Ascending aorta (tissue), 2 donors: ENCODE data around the gene CETP. TPM values are rescaled to one million over a fixed set of nuclear protein-coding genes. Genes with fewer than 3 reads are reported as not detected.

Experiments used
- DNase-seq, 2 donors: peaks; one replicate each; pipeline ENCODE4 v3.0.0-alpha.2; 2019; ENCODE audit warnings: low spot score in 2 of 2
- H3K27ac ChIP-seq, 2 donors: fragments of 200-600 bp; sonication (generic); one replicate each; pipeline ENCODE4 v1.5.1; 2016 to 2017; ENCODE audit warnings: mild to moderate bottlenecking in 1 of 2
- H3K27me3 ChIP-seq: fragments of 200-600 bp; sonication (generic); one replicate; pipeline ENCODE4 v1.5.1; 2017
- H3K36me3 ChIP-seq, 2 donors: fragments of 200-600 bp; sonication (generic); one replicate each; pipeline ENCODE4 v1.5.1; 2016
- H3K4me1 ChIP-seq, 2 donors: fragments of 200-600 bp; sonication (generic); one replicate each; pipeline ENCODE4 v1.5.1; 2016 to 2017; ENCODE audit warnings: mild to moderate bottlenecking in 1 of 2
- H3K4me3 ChIP-seq, 2 donors: fragments of 200-600 bp; sonication (generic); one replicate each; pipeline ENCODE4 v1.5.1; 2016 to 2017; ENCODE audit warnings: mild to moderate bottlenecking in 1 of 2
- H3K9me3 ChIP-seq, 2 donors: fragments of 200-600 bp; sonication (generic); one replicate each; pipeline ENCODE4 v1.5.1; 2016
- intact Hi-C: fragments of 100-400 bp; cut with DNase I; formaldehyde crosslinking; loops from one replicate; pipeline ENCODE4 v1.15.1; 2023
- total RNA-seq: library from RNA; depleted of rRNA; stranded (reverse); fragments of >200 nt; gene quantifications from one replicate; pipeline ENCODE4 v1.1.0, GENCODE V29; 2016
- TF ChIP-seq, protein P1 (sequence below), 3 experiments: fragments of 200-600 bp in 2 of 3; fragments of 450-650 bp in 1 of 3; sonication (generic) in 2 of 3; IDR thresholded peaks; one replicate each; pipeline ENCODE4 v1.5.1; 2016 to 2019; ENCODE audit warnings: antibody characterized with exemption in 3 of 3, mild to moderate bottlenecking in 1 of 3, moderate library complexity in 1 of 3

CETP gene
- total RNA-seq, 1 donor from 2014 or later: not detected

DNA sequence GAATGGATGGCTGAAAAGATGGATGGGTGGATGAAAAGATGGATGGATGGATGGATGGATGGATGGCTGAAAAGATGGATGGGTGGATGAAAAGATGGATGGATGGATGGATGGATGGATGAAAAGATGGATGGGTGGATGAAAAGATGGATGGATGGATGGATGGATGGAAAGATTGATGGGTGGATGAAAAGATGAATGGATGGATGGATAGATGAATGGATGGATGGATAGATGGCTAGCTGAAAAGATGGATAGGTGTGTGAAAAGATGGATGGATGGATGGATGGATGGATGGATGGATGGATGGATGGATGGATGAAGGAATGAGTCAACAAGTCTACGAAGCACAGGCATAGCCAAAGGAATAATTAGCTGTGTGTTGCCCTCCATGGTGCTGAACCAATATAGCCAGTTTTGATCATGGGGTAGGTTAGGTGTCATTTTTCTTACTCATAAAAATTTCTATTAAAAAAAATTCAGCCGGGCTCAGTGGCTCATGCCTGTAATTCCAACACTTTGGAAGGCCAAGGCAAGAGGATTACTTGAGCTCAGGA lies 68.7 kb downstream of the CETP start:
- no peaks in the 10 kb centered on the region for H3K4me1 ChIP-seq
- DNase-seq: no peak
- no peaks in the 10 kb centered on the region for H3K9me3 ChIP-seq
- no peak overlapping the region for H3K27ac ChIP-seq
- H3K4me3 ChIP-seq: no peak overlapping the region
- H3K27me3 ChIP-seq: no peaks in the 10 kb centered on the region
- peaks cover 0 to 13% of the 10 kb centered on the region in 2 donors for H3K36me3 ChIP-seq
- intact Hi-C loops: no loop called here
- TF ChIP-seq, protein P1, sequence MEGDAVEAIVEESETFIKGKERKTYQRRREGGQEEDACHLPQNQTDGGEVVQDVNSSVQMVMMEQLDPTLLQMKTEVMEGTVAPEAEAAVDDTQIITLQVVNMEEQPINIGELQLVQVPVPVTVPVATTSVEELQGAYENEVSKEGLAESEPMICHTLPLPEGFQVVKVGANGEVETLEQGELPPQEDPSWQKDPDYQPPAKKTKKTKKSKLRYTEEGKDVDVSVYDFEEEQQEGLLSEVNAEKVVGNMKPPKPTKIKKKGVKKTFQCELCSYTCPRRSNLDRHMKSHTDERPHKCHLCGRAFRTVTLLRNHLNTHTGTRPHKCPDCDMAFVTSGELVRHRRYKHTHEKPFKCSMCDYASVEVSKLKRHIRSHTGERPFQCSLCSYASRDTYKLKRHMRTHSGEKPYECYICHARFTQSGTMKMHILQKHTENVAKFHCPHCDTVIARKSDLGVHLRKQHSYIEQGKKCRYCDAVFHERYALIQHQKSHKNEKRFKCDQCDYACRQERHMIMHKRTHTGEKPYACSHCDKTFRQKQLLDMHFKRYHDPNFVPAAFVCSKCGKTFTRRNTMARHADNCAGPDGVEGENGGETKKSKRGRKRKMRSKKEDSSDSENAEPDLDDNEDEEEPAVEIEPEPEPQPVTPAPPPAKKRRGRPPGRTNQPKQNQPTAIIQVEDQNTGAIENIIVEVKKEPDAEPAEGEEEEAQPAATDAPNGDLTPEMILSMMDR (IDR thresholded peaks at IDR 0.05): no peak

DNA sequence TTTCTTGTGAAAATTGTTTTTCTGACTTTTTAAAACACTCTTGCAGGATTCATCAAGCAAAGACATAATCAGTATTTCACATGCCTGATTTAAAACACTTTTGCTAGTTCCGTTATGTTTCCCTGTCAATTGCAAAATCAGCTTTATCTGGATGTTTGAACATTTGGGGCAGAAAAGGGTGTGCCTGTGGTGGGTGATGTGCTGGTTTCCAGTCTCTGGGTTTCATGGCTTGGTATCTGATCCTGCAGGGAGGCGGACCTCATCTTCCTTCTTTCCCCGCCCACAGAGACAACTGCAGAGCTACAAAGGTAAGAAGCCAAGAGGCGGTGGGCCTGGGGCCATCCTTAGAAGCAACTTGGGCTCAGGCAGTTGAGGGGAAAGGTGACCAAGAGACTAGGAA lies 69.4 kb downstream of the CETP start:
- TF ChIP-seq, protein P1 (IDR thresholded peaks at IDR 0.05): no peak
- no peaks in the 10 kb centered on the region for H3K4me1 ChIP-seq
- no peaks in the 10 kb centered on the region for H3K9me3 ChIP-seq
- H3K36me3 ChIP-seq: peaks cover 0 to 13% of the 10 kb centered on the region in 2 donors
- intact Hi-C loops: no loop called here
- H3K27me3 ChIP-seq: no peaks in the 10 kb centered on the region
- H3K27ac ChIP-seq: no peak overlapping the region
- H3K4me3 ChIP-seq: no peak overlapping the region
- no peak for DNase-seq

DNA sequence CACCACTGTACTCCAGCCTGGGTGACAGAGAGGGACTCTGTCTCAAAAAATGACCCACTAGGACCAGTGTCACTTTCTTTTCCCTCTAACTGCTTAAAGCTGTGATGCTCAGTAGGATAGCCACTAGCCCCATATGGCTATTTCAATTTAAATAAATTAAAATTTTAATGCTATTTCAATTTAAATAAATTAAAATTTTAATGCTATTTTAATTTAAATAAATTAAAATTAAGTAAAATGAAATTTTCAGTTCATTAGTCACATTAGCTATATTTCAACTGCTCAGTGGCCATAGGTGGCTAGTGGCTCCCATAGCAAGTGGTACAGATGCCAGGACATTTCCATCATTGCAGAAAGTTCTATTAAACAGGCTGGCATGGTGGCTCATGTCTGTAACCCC lies 70.6 kb downstream of the CETP start:
- no peaks in the 10 kb centered on the region for H3K4me1 ChIP-seq
- no peak overlapping the region for H3K27ac ChIP-seq
- H3K9me3 ChIP-seq: no peaks in the 10 kb centered on the region
- intact Hi-C loops: no loop called here
- no peak for DNase-seq
- TF ChIP-seq, protein P1 (IDR thresholded peaks at IDR 0.05): no peak
- no peak overlapping the region for H3K4me3 ChIP-seq
- peaks cover 4 to 16% of the 10 kb centered on the region in 2 donors for H3K36me3 ChIP-seq
- H3K27me3 ChIP-seq: no peaks in the 10 kb centered on the region

DNA sequence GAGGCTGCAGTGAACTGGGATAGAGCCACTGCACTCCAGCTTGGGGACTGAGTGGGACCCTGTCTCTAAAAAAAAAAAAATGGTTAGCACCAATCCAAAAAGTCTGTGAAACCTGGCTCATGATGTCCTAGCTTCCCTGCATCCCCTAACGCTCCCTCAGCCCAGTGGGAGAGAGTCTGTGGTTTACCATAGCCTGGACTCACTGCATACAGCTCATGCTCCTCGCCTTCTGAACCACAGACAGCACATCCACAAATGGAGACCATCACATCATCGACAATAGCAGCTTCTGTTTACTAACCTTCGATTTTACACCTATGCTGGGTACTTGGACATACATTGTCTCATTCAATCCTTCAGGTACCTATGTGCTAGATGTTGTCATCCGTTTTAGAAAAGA lies 71.2 kb downstream of the CETP start:
- Histone ChIP-seq H3K27me3 (no peaks in the 10 kb centered on the region), H3K4me3 (no peak overlapping the region), H3K4me1 (no peaks in the 10 kb centered on the region), H3K9me3 (no peaks in the 10 kb centered on the region), H3K27ac (no peak overlapping the region), H3K36me3 (peaks cover 5 to 16% of the 10 kb centered on the region in 2 donors)
- no peak for DNase-seq
- TF ChIP-seq, protein P1 (IDR thresholded peaks at IDR 0.05): no peak
- intact Hi-C loops: no loop called here

Other genes with a start within 250 kb of the CETP start
- gene NUP93, start 231.8 kb upstream of the CETP start, total RNA-seq: 419 TPM
- not detected for gene SLC12A3, start 96.7 kb upstream of the CETP start, total RNA-seq
- 108 TPM for gene HERPUD1, start 29.8 kb upstream of the CETP start, total RNA-seq
- 46.7 TPM for gene NLRC5, start 27.6 kb downstream of the CETP start, total RNA-seq
- gene CPNE2, start 130.6 kb downstream of the CETP start, total RNA-seq: 36.6 TPM
- 32.6 TPM for gene PSME3IP1, start 224.1 kb downstream of the CETP start, total RNA-seq
- 29.3 TPM for gene RSPRY1, start 224.4 kb downstream of the CETP start, total RNA-seq